Limb (tissue), 2 donors: ENCODE data around the gene TXNRD2.
"Not testable (repeated sequence)": the region's sequence is repeated elsewhere in the genome, so short reads cannot be mapped to it uniquely, and the experiment has no call there.

Source experiments
- DNase-seq, 2 donors: peaks; one replicate each; pipeline ENCODE4 v3.0.0-alpha.2; 2016; ENCODE audit errors: extremely low spot score in 2 of 2

Gene TXNRD2

GRCh38 chr22:19890502-19891316, 50.9 kb downstream of the TXNRD2 start:
- no peak for DNase-seq

GRCh38 chr22:19889951-19890350, 51.7 kb downstream of the TXNRD2 start:
- DNase-seq = no peak

GRCh38 chr22:19888131-19888746, 53.4 kb downstream of the TXNRD2 start:
- peak in 1 of 2 donors; percentile 14 for DNase-seq

- peak in 1 of 2 donors; percentile 21 for DNase-seq
Measured at GRCh38 chr22:19887256-19887985, 54.2 kb downstream of the TXNRD2 start.

GRCh38 chr22:19886605-19887255, 54.9 kb downstream of the TXNRD2 start:
- peak in 1 of 2 donors; percentile 23 for DNase-seq

- DNase-seq = peak in 1 of 2 donors; percentile 28
Measured at GRCh38 chr22:19885841-19886592, 55.6 kb downstream of the TXNRD2 start.

GRCh38 chr22:19884954-19885751, 56.5 kb downstream of the TXNRD2 start:
- peak in 1 of 2 donors; percentile 26 for DNase-seq

GRCh38 chr22:19884161-19884953, 57.3 kb downstream of the TXNRD2 start:
- DNase-seq = no peak

- not testable (repeated sequence) for DNase-seq
Measured at GRCh38 chr22:19883446-19883845, 58.2 kb downstream of the TXNRD2 start.

GRCh38 chr22:19882446-19883381, 58.9 kb downstream of the TXNRD2 start:
- DNase-seq = peak in 1 of 2 donors; percentile 28

- peak; percentile 75 to 86 for DNase-seq
Measured at GRCh38 chr22:19880786-19881569, 60.6 kb downstream of the TXNRD2 start.

- DNase-seq = peak in 1 of 2 donors; percentile 27
Measured at GRCh38 chr22:19879992-19880785, 61.4 kb downstream of the TXNRD2 start.

- DNase-seq = peak in 1 of 2 donors; percentile 27
Measured at GRCh38 chr22:19879643-19879991, 62.0 kb downstream of the TXNRD2 start.

- no peak for DNase-seq
Measured at GRCh38 chr22:19879246-19879570, 62.4 kb downstream of the TXNRD2 start.

- no peak for DNase-seq
Measured at GRCh38 chr22:19878461-19879245, 63.0 kb downstream of the TXNRD2 start.
